Measurements from ENCODE around the gene SSX4.
"Not testable (repeated sequence)": the region's sequence is repeated elsewhere in the genome, so short reads cannot be mapped to it uniquely, and the experiment has no call there.

Gene SSX4

DNA sequence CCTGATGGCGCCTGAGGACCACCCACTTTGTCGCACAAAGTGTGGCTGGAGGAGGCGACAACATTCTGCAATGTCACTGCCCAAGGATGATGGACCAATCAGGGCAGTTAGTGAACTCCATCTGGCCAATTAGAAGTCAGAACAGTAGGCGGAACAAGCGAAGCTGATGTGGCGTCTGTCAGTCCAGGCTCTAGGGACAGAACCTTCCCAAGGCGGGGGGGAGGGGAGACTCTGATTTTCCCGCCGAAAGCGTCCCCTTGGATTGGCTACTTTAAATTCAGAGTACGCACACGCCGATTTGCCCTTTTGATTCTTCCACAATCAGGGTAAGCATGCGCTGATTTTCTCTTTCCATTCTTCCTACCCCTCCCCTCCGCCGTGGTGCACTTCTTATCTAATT is at the start of gene SSX4:
Gene SSX4 (plus strand): TSS at position 301 of the 400 bp plus-strand sequence. CDS start 515 bp downstream, outside the sequence.
- DNase-seq = not testable (repeated sequence)

GRCh38 chrX:48346059-48346458 is 37.3 kb upstream of the SSX4 start:
- not testable (repeated sequence) for DNase-seq

GRCh38 chrX:48356315-48357094 is 26.8 kb upstream of the SSX4 start, which contains the start of gene SSX3:
Gene SSX3, minus strand, starts transcription at chrX:48356703. Its CDS starts 1,454 bp downstream, at chrX:48355249.
- DNase-seq = not testable (repeated sequence)

DNA sequence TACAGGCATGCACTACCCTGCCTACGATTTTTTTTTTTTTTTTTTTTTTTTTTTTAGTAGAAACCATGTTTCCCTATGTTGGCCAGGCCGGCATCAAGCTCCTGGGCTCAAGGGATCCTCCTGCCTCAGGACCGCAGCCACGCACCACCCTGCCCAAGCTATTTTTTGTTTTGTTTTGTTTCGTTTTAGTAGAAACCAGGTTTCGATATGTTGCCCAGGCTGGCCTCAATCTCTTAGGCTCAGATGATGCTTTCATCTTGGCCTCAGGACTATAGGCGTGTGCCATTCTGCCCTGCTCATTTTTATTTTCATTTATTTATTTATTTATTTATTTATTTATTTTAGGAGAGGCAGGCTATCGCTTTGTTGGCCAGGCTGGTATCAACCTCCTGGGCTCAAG is 25.7 kb upstream of the SSX4 start:
- no peak for DNase-seq

DNA sequence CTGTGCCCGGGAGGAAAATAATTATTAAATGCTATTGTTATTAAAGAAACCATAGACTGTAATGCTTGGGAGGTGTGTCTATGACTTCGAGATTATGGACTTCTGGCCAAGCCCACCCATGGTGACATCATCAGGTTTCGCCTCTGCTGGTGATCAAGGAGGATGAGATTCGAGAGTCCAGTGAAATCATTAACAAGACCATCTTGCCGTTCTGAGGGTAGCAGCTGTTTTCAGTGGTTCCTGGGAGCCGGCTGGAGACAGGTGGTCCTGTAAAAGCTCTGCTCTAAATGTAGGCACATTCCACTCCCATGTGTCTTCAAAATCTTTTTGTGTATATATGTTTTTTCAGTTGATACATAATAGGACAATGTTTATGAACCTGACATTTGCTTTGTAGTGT is 24.1 kb upstream of the SSX4 start:
- DNase-seq = not testable (repeated sequence)

- DNase-seq = not testable (repeated sequence)
These were observed 15.5 kb upstream of the SSX4 start for GRCh38 chrX:48367717-48368408.

GRCh38 chrX:48370408-48370807 is 12.9 kb upstream of the SSX4 start:
- DNase-seq = not testable (repeated sequence)

GRCh38 chrX:48396931-48397330 is 13.6 kb downstream of the SSX4 start:
- DNase-seq = not testable (repeated sequence)

- not testable (repeated sequence) for DNase-seq
These were observed 14.5 kb downstream of the SSX4 start for GRCh38 chrX:48397825-48398224.

GRCh38 chrX:48411860-48412259 is 28.5 kb downstream of the SSX4 start, which contains the start of gene SSX4B:
Gene SSX4B, minus strand, starts transcription at chrX:48411960. Its CDS starts 588 bp downstream, at chrX:48411372.
- not testable (repeated sequence) for DNase-seq

- not testable (repeated sequence) for DNase-seq
These were observed 43.8 kb downstream of the SSX4 start for GRCh38 chrX:48427027-48427716.

DNA sequence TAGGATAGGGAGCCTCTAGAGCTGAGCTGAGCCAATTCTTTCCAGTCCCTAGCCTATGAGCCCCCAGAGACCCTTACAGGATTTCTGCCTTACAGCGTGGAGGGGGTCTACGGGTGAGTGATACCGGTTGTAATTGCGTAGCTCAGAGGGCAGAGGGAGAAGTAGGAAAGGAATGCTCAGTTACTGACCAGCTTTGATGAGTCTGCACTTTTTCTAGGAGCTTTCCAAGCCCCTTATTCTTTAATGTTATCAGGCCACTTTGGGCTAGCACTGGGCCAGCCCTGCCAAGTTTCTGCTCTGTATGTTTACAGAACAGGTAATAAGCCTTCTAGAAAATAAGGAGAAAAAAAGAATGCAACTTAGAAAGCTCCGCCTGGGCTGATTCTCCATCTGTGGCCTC is 46.3 kb downstream of the SSX4 start:
- not testable (repeated sequence) for DNase-seq

DNA sequence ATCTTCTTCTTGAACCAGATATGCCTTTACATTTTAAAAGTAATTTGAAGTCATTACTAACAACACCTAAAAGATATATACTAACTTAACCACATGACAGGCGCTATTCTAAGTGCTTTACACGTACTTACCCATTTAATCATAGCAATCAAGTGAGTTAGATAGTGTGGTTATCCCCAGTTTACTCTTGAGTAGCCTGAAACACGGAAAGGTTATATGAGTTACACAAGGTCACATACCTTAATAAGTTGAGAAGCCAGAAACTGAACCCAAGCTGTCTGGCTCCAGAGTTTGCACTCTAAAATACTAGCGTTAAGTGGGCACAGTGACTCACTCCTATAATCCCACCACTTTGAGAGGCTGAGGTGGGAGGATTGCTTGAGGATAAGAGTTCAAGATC is 46.8 kb downstream of the SSX4 start:
- not testable (repeated sequence) for DNase-seq

DNA sequence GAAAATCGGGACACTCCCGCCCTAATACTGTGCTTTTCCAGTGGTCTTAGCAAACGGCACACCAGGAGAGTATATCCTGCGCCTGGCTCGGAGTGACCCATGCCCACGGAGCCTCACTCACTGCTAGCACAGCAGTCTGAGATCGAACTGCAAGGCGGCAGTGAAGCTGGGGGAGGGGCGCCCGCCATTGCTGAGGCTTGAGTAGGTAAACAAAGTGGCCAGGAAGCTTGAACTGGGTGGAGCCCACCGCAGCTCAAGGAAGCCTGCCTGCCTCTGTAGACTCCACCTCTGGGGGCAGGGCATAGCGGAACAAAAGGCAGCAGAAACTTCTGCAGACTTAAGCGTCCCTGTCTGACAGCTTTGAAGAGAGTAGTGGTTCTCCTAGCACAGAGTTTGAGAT is 50.4 kb downstream of the SSX4 start:
- DNase-seq = not testable (repeated sequence)

Data from NK-92 treated with Interleukin-12 subunit alpha and Interleukin-12 subunit beta, amount 100 ng/mL, for 24 hours (cell line).